GM11168 (cell line): ENCODE data around the gene BNC1.

Source experiments
- in situ Hi-C: fragments of 300-500 bp; cut with MboI; formaldehyde crosslinking; loops from one replicate; pipeline ENCODE4 v1.12.0; 2022; ENCODE audit warnings: low sequenced_read_pairs; ENCODE audit not compliant: unreplicated experiment

BNC1 gene

GRCh38 chr15:83295417-83295816, 11.0 kb upstream of the BNC1 start:
- in situ Hi-C loops, result no loop called here

GRCh38 chr15:83293201-83293600, 8.7 kb upstream of the BNC1 start:
- in situ Hi-C loops, result no loop called here

- in situ Hi-C loops, result no loop called here
Observed at GRCh38 chr15:83292317-83292716, 7.9 kb upstream of the BNC1 start.

GRCh38 chr15:83290236-83290635, 5.8 kb upstream of the BNC1 start:
- in situ Hi-C loops, result no loop called here

GRCh38 chr15:83289160-83289559, 4.7 kb upstream of the BNC1 start:
- in situ Hi-C loops, result no loop called here

GRCh38 chr15:83288381-83288801, 3.9 kb upstream of the BNC1 start:
- in situ Hi-C loops, result no loop called here

GRCh38 chr15:83287541-83288027, 3.1 kb upstream of the BNC1 start:
- in situ Hi-C loops, result no loop called here

GRCh38 chr15:83285979-83286553, 1.6 kb upstream of the BNC1 start:
- in situ Hi-C loops, result no loop called here

- in situ Hi-C loops, result no loop called here
Observed at GRCh38 chr15:83285284-83285978, 967 bp upstream of the BNC1 start.

GRCh38 chr15:83283813-83284558, 478 bp downstream of the BNC1 start:
- in situ Hi-C loops, result no loop called here

GRCh38 chr15:83283138-83283812, 1.2 kb downstream of the BNC1 start:
- in situ Hi-C loops, result no loop called here

- in situ Hi-C loops, result no loop called here
Observed at GRCh38 chr15:83282776-83283137, 1.7 kb downstream of the BNC1 start.

- in situ Hi-C loops, result no loop called here
Observed at GRCh38 chr15:83282141-83282540, 2.3 kb downstream of the BNC1 start.

GRCh38 chr15:83278191-83278590, 6.3 kb downstream of the BNC1 start:
- in situ Hi-C loops, result no loop called here

- in situ Hi-C loops, result no loop called here
Observed at GRCh38 chr15:83276661-83277060, 7.8 kb downstream of the BNC1 start.

- in situ Hi-C loops, result no loop called here
Observed at GRCh38 chr15:83275412-83275811, 9.1 kb downstream of the BNC1 start.

- in situ Hi-C loops, result loop anchor here (25.0 kb wide), 1 partner anchor 292 kb away; no protein-coding TSS in a partner anchor
Observed at GRCh38 chr15:83270176-83270575, 14.3 kb downstream of the BNC1 start.

- in situ Hi-C loops, result loop anchor here (25.0 kb wide), 1 partner anchor 294 kb away; no protein-coding TSS in a partner anchor
Observed at GRCh38 chr15:83268147-83268546, 16.3 kb downstream of the BNC1 start.

- in situ Hi-C loops, result loop anchor here (25.0 kb wide), 1 partner anchor 300 kb away; no protein-coding TSS in a partner anchor
Observed at GRCh38 chr15:83262594-83263315, 21.7 kb downstream of the BNC1 start.

- in situ Hi-C loops, result loop anchor here (25.0 kb wide), 1 partner anchor 300 kb away; no protein-coding TSS in a partner anchor
Observed at GRCh38 chr15:83262181-83262580, 22.3 kb downstream of the BNC1 start.
